Panc1 (cell line): Measurements from ENCODE around the gene TMEM45B.

ENCODE experiments used
- CTCF ChIP-seq: fragments of 450-650 bp; IDR thresholded peaks from 2 replicates; pipeline ENCODE4 v1.5.1; 2017; ENCODE audit warnings: mild to moderate bottlenecking
- POLR2AphosphoS5 ChIP-seq: IDR thresholded peaks from 2 replicates; pipeline ENCODE4 v1.6.1; 2012; ENCODE audit warnings: mild to moderate bottlenecking, low read depth, low read length, moderate library complexity
- REST ChIP-seq, 2 experiments: IDR thresholded peaks; 2 replicates each; pipeline ENCODE4 v1.6.1; 2011 to 2012; ENCODE audit warnings: low read depth in 2 of 2, control low read depth in 1 of 2, low read length in 1 of 2, mild to moderate bottlenecking in 1 of 2, moderate library complexity in 1 of 2; ENCODE audit not compliant: insufficient read depth in 1 of 2
- SIN3A ChIP-seq: IDR thresholded peaks from 2 replicates; pipeline ENCODE4 v1.6.1; 2012; ENCODE audit warnings: low read depth, mild to moderate bottlenecking, low read length, moderate library complexity, borderline replicate concordance; ENCODE audit not compliant: insufficient read depth

DNA sequence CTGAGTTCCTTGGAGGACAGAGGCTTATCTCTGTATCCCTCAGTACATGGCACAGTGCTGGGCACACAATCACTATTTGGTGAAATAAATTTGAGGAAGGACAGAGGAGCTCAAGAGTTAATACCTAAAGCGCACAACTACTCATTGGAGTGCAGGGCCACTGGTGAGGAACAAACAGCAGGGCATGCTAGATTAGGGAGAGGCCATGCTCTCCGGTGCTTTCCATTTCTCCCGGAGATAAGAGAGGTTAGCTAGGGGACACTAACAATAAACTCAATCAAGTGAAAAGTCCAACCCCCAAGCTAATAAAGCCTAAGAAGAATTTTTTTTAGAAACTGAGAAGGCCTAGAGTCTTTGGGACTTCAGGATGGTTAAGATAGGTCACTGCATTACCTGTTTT, 50.7 kb downstream of the TMEM45B start:
- TF ChIP-seq CTCF (no peak), SIN3A (no peak), POLR2AphosphoS5 (no peak), REST (IDR thresholded peaks at IDR 0.05; ENCODE audit: insufficient read depth in 1 of 2, low read depth in 2 of 2, low read length in 1 of 2) (no peak)
